B cell (primary cell): Measurements from ENCODE around the gene EPHB1. TPM values are rescaled to one million over a fixed set of nuclear protein-coding genes. Genes with fewer than 3 reads are reported as not detected.
"Not testable (repeated sequence)": the region's sequence is repeated elsewhere in the genome, so short reads cannot be mapped to it uniquely, and the experiment has no call there.

Experiments
- ATAC-seq: fragments of 200-7000 bp; cut with Tn5 transposase; one replicate; pipeline ENCODE4 v1.10.0; 2021; ENCODE audit warnings: low read depth, mild to moderate bottlenecking, moderate number of reproducible peaks, moderate library complexity
- CTCF ChIA-PET: fragments of 350-600 bp; sonication (Branson Sonifier 250); formaldehyde crosslinking; loops from one replicate; lab custom pipeline; 2021; ENCODE audit warnings: antibody characterized with exemption, inconsistent platforms; lab: Charles Lee
- POLR2A ChIA-PET: fragments of 350-600 bp; sonication (Branson Sonifier 250); formaldehyde crosslinking; loops from one replicate; lab custom pipeline; 2021; ENCODE audit warnings: antibody characterized with exemption; lab: Charles Lee
- DNase-seq: peaks from one replicate; pipeline ENCODE4 v3.0.0; 2013
- H2AFZ ChIP-seq: 2 replicates; pipeline ENCODE4 v1.6.1; 2012; ENCODE audit warnings: mild to moderate bottlenecking, low read depth, low read length; ENCODE audit not compliant: insufficient read depth, poor library complexity, severe bottlenecking
- H3K27ac ChIP-seq, 2 donors: 1 replicate in 1 of 2; 2 replicates in 1 of 2; pipeline ENCODE4 v1.5.1; 2012 to 2013; ENCODE audit warnings: low read length in 2 of 2, mild to moderate bottlenecking in 2 of 2, moderate library complexity in 1 of 2
- H3K27me3 ChIP-seq, 4 experiments: fragments of 200-600 bp in 1 of 4; sonication (generic) in 1 of 4; replicated peaks in 1 of 4; 1 replicate in 2 of 4; 2 replicates in 2 of 4; pipeline versions ENCODE4 v1.6.1 to v1.7.0; 2013 to 2016; ENCODE audit warnings: low read length in 3 of 4, mild to moderate bottlenecking in 2 of 4, mixed read lengths in 1 of 4, moderate library complexity in 1 of 4; ENCODE audit not compliant: insufficient read depth in 4 of 4, control insufficient read depth in 3 of 4; ENCODE audit errors: control extremely low read depth in 1 of 4
- H3K36me3 ChIP-seq, 2 experiments: replicated peaks in 1 of 2; 1 replicate in 1 of 2; 2 replicates in 1 of 2; pipeline versions ENCODE4 v1.6.1 to v1.7.1; 2013; ENCODE audit warnings: low read length in 1 of 2; ENCODE audit not compliant: insufficient read depth in 2 of 2, control insufficient read depth in 1 of 2; ENCODE audit errors: control extremely low read depth in 1 of 2, extremely low read depth in 1 of 2
- H3K4me1 ChIP-seq, 2 donors: fragments of 200-600 bp in 1 of 2; sonication (generic) in 1 of 2; 1 replicate in 1 of 2; 2 replicates in 1 of 2; pipeline versions ENCODE4 v1.5.1 to v1.6.1; 2013 to 2017; ENCODE audit warnings: low read length in 2 of 2; ENCODE audit not compliant: control insufficient read depth in 2 of 2, insufficient read depth in 2 of 2
- H3K4me2 ChIP-seq: replicated peaks from 2 replicates; pipeline ENCODE3; 2012; ENCODE audit warnings: mild to moderate bottlenecking, low read depth, low read length; ENCODE audit not compliant: poor library complexity, severe bottlenecking
- H3K4me3 ChIP-seq, 5 experiments: fragments of 200-600 bp in 1 of 5; sonication (generic) in 1 of 5; 1 replicate in 3 of 5; 2 replicates in 2 of 5; pipeline versions ENCODE4 v1.5.1 to v1.7.0; 2011 to 2016; ENCODE audit warnings: low read length in 4 of 5, mild to moderate bottlenecking in 4 of 5, low read depth in 2 of 5, control low read depth in 1 of 5, moderate library complexity in 1 of 5; ENCODE audit not compliant: insufficient read depth in 1 of 5; ENCODE audit errors: control extremely low read depth in 1 of 5, extremely low read depth in 1 of 5
- H3K79me2 ChIP-seq: fragments of 200-600 bp; sonication (generic); one replicate; pipeline ENCODE4 v1.6.0; 2016; ENCODE audit warnings: low read length; ENCODE audit not compliant: control insufficient read depth, insufficient read depth
- H3K9ac ChIP-seq: fragments of 200-600 bp; sonication (generic); 2 replicates; pipeline ENCODE4 v1.6.1; 2017; ENCODE audit warnings: mild to moderate bottlenecking, low read length, moderate library complexity
- H3K9me3 ChIP-seq, 3 donors: one replicate each; pipeline versions ENCODE4 v1.6.1 to v1.7.1; 2013; ENCODE audit warnings: low read length in 2 of 3; ENCODE audit not compliant: control insufficient read depth in 2 of 3, insufficient read depth in 1 of 3; ENCODE audit errors: control extremely low read depth in 1 of 3
- H4K20me1 ChIP-seq: 2 replicates; pipeline ENCODE4 v1.6.0; 2012; ENCODE audit warnings: mild to moderate bottlenecking, low read length; ENCODE audit not compliant: insufficient read depth, control insufficient read depth, poor library complexity, severe bottlenecking
- H3K27ac Mint-ChIP-seq: one replicate; pipeline ENCODE4 v1.8.0; 2021; ENCODE audit warnings: mixed read lengths
- H3K27me3 Mint-ChIP-seq: one replicate; pipeline ENCODE4 v1.8.0; 2021; ENCODE audit warnings: mixed read lengths
- H3K4me1 Mint-ChIP-seq: one replicate; pipeline ENCODE4 v1.8.0; 2021; ENCODE audit warnings: mixed read lengths
- H3K4me3 Mint-ChIP-seq: one replicate; pipeline ENCODE4 v1.8.0; 2021; ENCODE audit warnings: mixed read lengths
- H3K9me3 Mint-ChIP-seq: one replicate; pipeline ENCODE4 v1.8.0; 2022; ENCODE audit warnings: mixed read lengths; ENCODE audit not compliant: insufficient read depth
- CTCF ChIP-seq: fragments of 200-600 bp; IDR thresholded peaks from one replicate; pipeline ENCODE4 v1.8.0; 2022; ENCODE audit warnings: antibody characterized with exemption, mild to moderate bottlenecking
- EZH2 ChIP-seq: IDR thresholded peaks from 2 replicates; pipeline ENCODE4 v1.6.1; 2012; ENCODE audit warnings: borderline replicate concordance, low read depth, mild to moderate bottlenecking, moderate library complexity, low read length; ENCODE audit not compliant: insufficient read depth, poor library complexity, severe bottlenecking
- WGBS: methylation state at CpG from one replicate; pipeline ENCODE4 v1.1.5; 2013; ENCODE audit warnings: missing lambda C conversion rate; ENCODE audit not compliant: insufficient coverage; 5-methylcytosine and 5-hydroxymethylcytosine counted together
- intact Hi-C: fragments of 100-400 bp; cut with micrococcal nuclease; formaldehyde crosslinking; loops from one replicate; pipeline ENCODE4 v1.10.0; 2022
- polyA plus RNA-seq: library from polyadenylated mRNA; depleted of rRNA; stranded (reverse); fragments of >200 nt; gene quantifications from 2 replicates; pipeline ENCODE4 v1.2.3, GENCODE V29; 2012
- total RNA-seq, 2 donors: library from RNA; stranded (reverse); fragments of 120-200 nt in 1 of 2; gene quantifications; 1 replicate in 1 of 2; 2 replicates in 1 of 2; pipeline versions ENCODE4 v1.2.3 to v1.2.4, GENCODE V29; 2013 to 2022

EPHB1 gene
- total and polyA plus RNA-seq, 2 donors (not counting 1 experiment from before 2014, with no cell fraction given) = 0.01 TPM; not detected in 1

DNA sequence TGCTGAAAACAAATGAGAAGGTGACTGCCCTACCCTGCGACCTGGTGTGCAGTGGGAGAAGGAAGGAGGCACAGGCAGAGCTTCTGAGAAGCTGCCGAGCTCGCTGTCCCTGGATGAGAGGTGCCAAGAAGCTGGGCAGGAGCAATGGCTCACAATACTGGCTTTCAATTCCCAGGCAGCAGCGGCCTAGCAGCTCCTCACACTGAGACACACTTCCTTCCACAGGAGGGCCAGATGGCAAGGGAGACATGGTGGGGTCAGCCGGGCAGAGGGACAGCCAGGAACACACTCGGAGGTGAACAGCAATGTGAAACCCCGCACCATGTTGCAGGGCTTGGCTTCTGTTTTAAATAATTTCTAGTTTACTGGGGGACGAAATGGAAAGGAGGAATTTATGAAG lies 314.6 kb downstream of the EPHB1 start:
- TF ChIP-seq CTCF = no peak
- no peak for TF ChIP-seq EZH2
- H3K9me3 Mint-ChIP-seq = peaks cover 3% of the 10 kb centered on the region
- H4K20me1 ChIP-seq = no peaks in the 10 kb centered on the region
- H3K27ac ChIP-seq = no peak overlapping the region
- H3K4me1 ChIP-seq = no peaks in the 10 kb centered on the region
- H3K4me3 Mint-ChIP-seq = no peak overlapping the region
- no peaks in the 10 kb centered on the region for H3K36me3 ChIP-seq
- 84% methylated on average over 7 of the region's 8 CpGs for WGBS
- intact Hi-C loops = no loop called here
- H2AFZ ChIP-seq = no peak overlapping the region
- ATAC-seq (no peak), DNase-seq (no peak)
- no peaks in the 10 kb centered on the region for H3K27me3 ChIP-seq
- no peak overlapping the region for H3K9ac ChIP-seq
- peaks cover 0 to 5% (median 1%) of the 10 kb centered on the region in 3 donors for H3K9me3 ChIP-seq
- no peaks in the 10 kb centered on the region for H3K4me1 Mint-ChIP-seq
- H3K27ac Mint-ChIP-seq = no peak overlapping the region
- H3K79me2 ChIP-seq = no peaks in the 10 kb centered on the region
- peaks cover 4% of the 10 kb centered on the region for H3K27me3 Mint-ChIP-seq
- H3K4me2 ChIP-seq = no peak overlapping the region
- ChIA-PET POLR2A (no interaction called here), CTCF (no interaction called here)
- no peak overlapping the region for H3K4me3 ChIP-seq

DNA sequence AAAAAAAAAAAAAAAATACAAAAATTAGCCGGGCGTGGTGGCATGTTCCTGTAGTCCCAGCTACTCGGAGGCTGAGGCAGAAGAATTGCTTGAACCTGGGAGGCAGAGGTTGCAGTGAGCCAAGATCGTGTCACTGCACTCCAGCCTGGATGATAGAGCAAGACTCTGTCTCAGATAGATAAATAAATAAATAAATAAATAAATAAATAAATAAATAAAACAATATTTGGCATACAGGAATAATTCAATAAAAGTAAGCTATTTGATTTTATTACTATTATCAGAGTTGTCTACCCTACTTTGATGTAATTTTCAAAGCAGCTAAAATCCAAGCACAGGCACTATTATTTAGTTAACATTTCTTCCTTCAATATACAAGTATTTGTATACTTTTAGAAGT lies 319.5 kb downstream of the EPHB1 start:
- WGBS = no CpG with 5 or more reads among the region's 4 CpGs
- H3K27ac ChIP-seq, H4K20me1 ChIP-seq, H3K9ac ChIP-seq, H3K79me2 ChIP-seq, POLR2A ChIA-PET, H3K27me3 Mint-ChIP-seq, CTCF ChIA-PET, H3K27ac Mint-ChIP-seq, DNase-seq, ATAC-seq, H3K4me1 Mint-ChIP-seq, H3K4me3 Mint-ChIP-seq, H2AFZ ChIP-seq, H3K27me3 ChIP-seq, H3K4me3 ChIP-seq, H3K9me3 Mint-ChIP-seq, H3K36me3 ChIP-seq, H3K4me2 ChIP-seq, H3K9me3 ChIP-seq, intact Hi-C loops, H3K4me1 ChIP-seq: not testable (repeated sequence)
